GM19240 (cell line): Measurements from ENCODE around the gene ARMC9.

ENCODE experiments used
- DNase-seq: peaks from one replicate; pipeline ENCODE4 v3.0.0; 2011; ENCODE audit warnings: low spot score; ENCODE audit not compliant: insufficient read length

ARMC9 gene

GRCh38 chr2:231413921-231414476 is 215.6 kb downstream of the ARMC9 start:
- DNase-seq = no peak

GRCh38 chr2:231415029-231415428 is 216.6 kb downstream of the ARMC9 start:
- DNase-seq = no peak

GRCh38 chr2:231418820-231419640 is 220.6 kb downstream of the ARMC9 start:
- no peak for DNase-seq

- no peak for DNase-seq
These were observed 222.7 kb downstream of the ARMC9 start for GRCh38 chr2:231421051-231421580.

- no peak for DNase-seq
These were observed 223.6 kb downstream of the ARMC9 start for GRCh38 chr2:231422056-231422455.

- DNase-seq = no peak
These were observed 224.7 kb downstream of the ARMC9 start for GRCh38 chr2:231423176-231423575.
